Natural killer cell treated with Interleukin-12 subunit alpha and Interleukin-12 subunit beta and Interleukin-15 and Interleukin-18, amount 100 ng/mL, for 72 hours (primary cell): ENCODE results near the gene STAT5A. TPM values are rescaled to one million over a fixed set of nuclear protein-coding genes. Genes with fewer than 3 reads are reported as not detected.
A peak's percentile ranks its signal among the peaks of the same experiment; 100 is the strongest.
"Not testable (repeated sequence)": the region's sequence is repeated elsewhere in the genome, so short reads cannot be mapped to it uniquely, and the experiment has no call there.

Experiments used
- ATAC-seq, 2 donors: fragments of 150-1000 bp; cut with Tn5 transposase in 1 of 2; sonication (Bioruptor Pico), chemical (Tn5 transposase) in 1 of 2; 2 replicates each; pipeline ENCODE4 v1.10.0; 2021
- DNase-seq: peaks from one replicate; pipeline ENCODE4 v3.0.0; 2022; ENCODE audit warnings: low spot score
- H3K27ac Mint-ChIP-seq, 2 donors: 1 replicate in 1 of 2; 2 replicates in 1 of 2; pipeline ENCODE4 v1.8.0; 2022; ENCODE audit warnings: mixed read lengths in 2 of 2, mild to moderate bottlenecking in 1 of 2, moderate library complexity in 1 of 2
- H3K27me3 Mint-ChIP-seq, 2 donors: 1 replicate in 1 of 2; 2 replicates in 1 of 2; pipeline ENCODE4 v1.8.0; 2022; ENCODE audit warnings: mixed read lengths in 2 of 2
- H3K36me3 Mint-ChIP-seq: one replicate; pipeline ENCODE4 v1.8.0; 2022; ENCODE audit warnings: mixed read lengths
- H3K4me1 Mint-ChIP-seq, 2 donors: 1 replicate in 1 of 2; 2 replicates in 1 of 2; pipeline ENCODE4 v1.8.0; 2022; ENCODE audit warnings: low read depth in 2 of 2, mixed read lengths in 2 of 2, mild to moderate bottlenecking in 1 of 2
- H3K4me3 Mint-ChIP-seq: one replicate; pipeline ENCODE4 v1.8.0; 2022; ENCODE audit warnings: mixed read lengths
- H3K9me3 Mint-ChIP-seq: 2 replicates; pipeline ENCODE4 v1.8.0; 2022; ENCODE audit warnings: mixed read lengths
- total RNA-seq, 2 donors: library from RNA; stranded (reverse); gene quantifications; one replicate each; pipeline ENCODE4 v1.2.3, GENCODE V29; 2022

STAT5A gene
- total RNA-seq, 2 donors from 2014 or later = 187 to 392 TPM

DNA sequence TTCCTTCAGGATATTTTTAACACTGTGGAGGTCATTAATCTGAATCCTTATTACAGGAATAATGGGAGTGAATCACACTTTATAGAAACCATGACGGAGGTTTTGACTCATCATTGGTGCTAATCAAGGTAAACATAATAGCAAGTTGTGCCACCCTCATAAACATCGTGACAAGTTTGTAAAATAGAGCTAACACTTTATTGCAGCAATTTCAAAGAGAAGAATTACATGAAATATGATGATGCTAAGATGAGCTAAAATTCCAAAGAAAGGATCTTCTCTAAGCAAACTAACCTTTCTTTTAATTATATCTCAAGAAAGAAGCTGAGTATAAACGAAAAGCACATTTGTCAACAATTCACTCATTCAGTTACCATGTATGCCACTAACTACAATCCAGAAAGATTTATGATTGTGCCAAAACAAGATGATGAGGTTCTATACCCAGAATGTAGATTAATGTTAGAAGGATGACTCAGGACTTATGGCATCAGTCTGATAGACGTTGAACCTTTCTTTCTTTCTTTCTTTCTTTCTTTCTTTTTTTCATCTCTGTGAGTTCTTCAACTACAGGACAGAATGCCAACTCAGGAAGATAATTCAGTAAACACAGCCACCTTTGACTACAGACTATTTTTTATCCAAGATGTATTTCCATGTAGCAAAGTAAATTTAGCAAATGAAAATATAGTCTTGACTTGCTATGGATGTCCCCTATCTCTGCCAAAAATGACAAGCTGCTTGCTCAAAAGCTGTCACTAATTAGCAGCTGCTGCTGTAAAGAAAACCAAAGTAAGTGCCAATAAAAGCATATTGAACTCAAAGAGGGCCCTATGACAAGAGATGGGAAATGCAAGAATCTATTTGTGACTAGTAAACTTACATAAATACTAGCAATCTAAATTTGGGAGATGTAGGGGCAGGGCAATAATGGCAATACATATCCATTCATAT, 35.4 kb upstream of the STAT5A start:
- H3K9me3 Mint-ChIP-seq = no peaks in the 10 kb centered on the region
- peak overlapping the region; percentile 95 to 98 for H3K27ac Mint-ChIP-seq
- DNase-seq (no peak), ATAC-seq (peak in 1 of 2 donors; percentile 67)
- H3K4me3 Mint-ChIP-seq = peak overlapping the region; percentile 59
- peaks cover 60 to 64% of the 10 kb centered on the region in 2 donors for H3K4me1 Mint-ChIP-seq
- no peaks in the 10 kb centered on the region for H3K27me3 Mint-ChIP-seq
- H3K36me3 Mint-ChIP-seq = no peaks in the 10 kb centered on the region

DNA sequence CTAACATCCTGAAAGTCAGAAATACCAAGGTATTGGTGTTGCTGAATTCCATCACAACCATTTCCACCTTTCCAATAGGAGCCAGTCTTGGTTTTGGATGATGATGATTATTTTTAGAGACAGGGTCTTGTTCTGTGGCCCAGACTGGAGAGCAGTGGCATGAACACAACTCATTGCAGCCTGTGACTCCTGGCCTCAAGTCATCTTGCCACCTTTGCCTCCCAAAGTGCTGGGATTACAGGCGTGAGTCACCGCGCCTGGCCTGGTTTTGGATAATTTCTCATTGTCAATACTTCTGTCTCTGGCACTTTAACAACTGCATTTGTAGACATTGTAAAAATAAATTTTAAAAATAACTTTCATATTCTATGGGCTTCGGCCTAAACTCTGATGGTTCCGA, 34.7 kb upstream of the STAT5A start:
- H3K4me3 Mint-ChIP-seq = peak overlapping the region; percentile 59
- no peaks in the 10 kb centered on the region for H3K36me3 Mint-ChIP-seq
- DNase-seq (no peak), ATAC-seq (no peak)
- no peaks in the 10 kb centered on the region for H3K9me3 Mint-ChIP-seq
- H3K27ac Mint-ChIP-seq = peak overlapping the region; percentile 95 to 98
- H3K4me1 Mint-ChIP-seq = peaks cover 55 to 59% of the 10 kb centered on the region in 2 donors
- no peaks in the 10 kb centered on the region for H3K27me3 Mint-ChIP-seq

DNA sequence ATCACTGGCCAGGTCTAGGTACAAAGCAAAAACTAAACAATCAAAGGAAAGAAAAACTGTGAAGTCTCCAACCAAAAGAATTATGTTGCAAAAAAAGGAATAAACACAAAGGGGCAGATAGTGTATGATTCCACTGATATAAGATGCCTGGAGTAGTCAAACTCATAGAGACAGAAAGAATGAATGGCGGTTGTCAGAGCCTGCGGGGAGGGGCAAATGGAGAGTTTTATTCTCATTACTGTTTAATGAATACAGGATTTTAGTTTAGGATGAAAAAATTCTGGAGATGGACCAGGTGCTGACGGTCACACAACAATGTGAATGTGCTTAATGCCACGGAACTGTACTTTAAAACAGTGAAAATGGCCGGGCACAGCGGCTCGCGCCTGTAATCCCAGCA, 32.9 kb upstream of the STAT5A start:
- Mint-ChIP-seq H3K27me3 (no peaks in the 10 kb centered on the region), H3K27ac (peak overlapping the region; percentile 7 to 17), H3K4me3 (no peak overlapping the region), H3K9me3 (no peaks in the 10 kb centered on the region), H3K4me1 (peaks cover 43 to 44% of the 10 kb centered on the region in 2 donors), H3K36me3 (no peaks in the 10 kb centered on the region)
- DNase-seq = no peak
- ATAC-seq = no peak

DNA sequence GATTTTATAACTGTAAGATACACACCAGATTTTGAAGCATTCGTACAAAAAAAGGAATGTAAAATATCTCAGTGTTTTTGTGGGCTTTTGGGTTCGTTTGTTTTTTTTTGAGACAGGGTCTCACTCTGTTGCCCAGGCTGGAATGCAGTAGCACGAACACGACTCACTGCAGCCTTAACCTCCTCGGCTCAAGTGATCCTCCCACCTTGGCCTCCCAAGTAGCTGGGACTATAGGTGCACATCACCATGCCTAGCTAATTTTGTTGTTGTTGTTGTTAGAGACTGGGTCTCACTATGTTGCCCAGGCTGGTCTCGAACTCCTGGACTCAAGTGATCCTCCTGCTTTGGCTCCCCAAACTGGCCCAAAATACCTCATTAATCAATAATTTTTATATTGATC, 28.0 kb upstream of the STAT5A start:
- Mint-ChIP-seq H3K4me3 (no peak overlapping the region), H3K9me3 (no peaks in the 10 kb centered on the region), H3K27ac (no peak overlapping the region), H3K36me3 (no peaks in the 10 kb centered on the region), H3K27me3 (no peaks in the 10 kb centered on the region), H3K4me1 (peaks cover 11 to 17% of the 10 kb centered on the region in 2 donors)
- ATAC-seq = no peak
- no peak for DNase-seq

DNA sequence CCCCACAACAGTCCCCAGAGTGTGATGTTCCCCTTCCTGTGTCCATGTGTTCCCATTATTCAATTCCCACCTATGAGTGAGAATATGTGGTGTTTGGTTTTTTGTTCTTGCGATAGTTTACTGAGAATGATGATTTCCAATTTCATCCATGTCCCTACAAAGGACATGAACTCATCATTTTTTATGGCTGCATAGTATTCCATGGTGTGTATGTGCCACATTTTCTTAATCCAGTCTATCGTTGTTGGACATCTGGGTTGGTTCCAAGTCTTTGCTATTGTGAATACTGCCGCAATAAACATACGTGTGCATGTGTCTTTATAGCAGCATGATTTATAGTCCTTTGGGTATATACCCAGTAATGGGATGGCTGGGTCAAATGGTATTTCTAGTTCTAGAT, 23.9 kb upstream of the STAT5A start:
- H3K4me3 Mint-ChIP-seq, H3K36me3 Mint-ChIP-seq, H3K27ac Mint-ChIP-seq, DNase-seq, H3K9me3 Mint-ChIP-seq, H3K27me3 Mint-ChIP-seq, ATAC-seq: not testable (repeated sequence)
- peaks cover 19 to 26% of the 10 kb centered on the region in 2 donors for H3K4me1 Mint-ChIP-seq

DNA sequence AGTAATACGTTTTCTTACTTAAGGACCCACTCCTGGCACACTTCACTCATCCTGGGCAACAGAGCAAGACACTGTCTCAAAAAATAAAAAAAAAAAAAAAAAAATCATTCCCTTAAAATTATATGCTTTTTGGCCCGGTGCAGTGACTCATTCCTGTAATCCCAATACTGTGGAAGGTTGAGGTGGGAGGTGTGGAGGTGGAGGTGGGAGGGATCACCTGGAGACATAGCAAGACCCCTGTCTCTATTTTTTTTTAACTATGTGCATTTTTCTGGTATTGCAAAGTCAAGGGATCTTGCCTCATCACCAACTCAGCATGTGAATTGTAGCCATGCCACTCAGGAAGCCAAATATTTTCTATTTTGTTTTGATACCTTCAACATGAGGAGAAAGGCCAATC, 21.8 kb upstream of the STAT5A start:
- H3K36me3 Mint-ChIP-seq = peaks cover 5% of the 10 kb centered on the region
- peak overlapping the region; percentile 56 for H3K4me3 Mint-ChIP-seq

DNA sequence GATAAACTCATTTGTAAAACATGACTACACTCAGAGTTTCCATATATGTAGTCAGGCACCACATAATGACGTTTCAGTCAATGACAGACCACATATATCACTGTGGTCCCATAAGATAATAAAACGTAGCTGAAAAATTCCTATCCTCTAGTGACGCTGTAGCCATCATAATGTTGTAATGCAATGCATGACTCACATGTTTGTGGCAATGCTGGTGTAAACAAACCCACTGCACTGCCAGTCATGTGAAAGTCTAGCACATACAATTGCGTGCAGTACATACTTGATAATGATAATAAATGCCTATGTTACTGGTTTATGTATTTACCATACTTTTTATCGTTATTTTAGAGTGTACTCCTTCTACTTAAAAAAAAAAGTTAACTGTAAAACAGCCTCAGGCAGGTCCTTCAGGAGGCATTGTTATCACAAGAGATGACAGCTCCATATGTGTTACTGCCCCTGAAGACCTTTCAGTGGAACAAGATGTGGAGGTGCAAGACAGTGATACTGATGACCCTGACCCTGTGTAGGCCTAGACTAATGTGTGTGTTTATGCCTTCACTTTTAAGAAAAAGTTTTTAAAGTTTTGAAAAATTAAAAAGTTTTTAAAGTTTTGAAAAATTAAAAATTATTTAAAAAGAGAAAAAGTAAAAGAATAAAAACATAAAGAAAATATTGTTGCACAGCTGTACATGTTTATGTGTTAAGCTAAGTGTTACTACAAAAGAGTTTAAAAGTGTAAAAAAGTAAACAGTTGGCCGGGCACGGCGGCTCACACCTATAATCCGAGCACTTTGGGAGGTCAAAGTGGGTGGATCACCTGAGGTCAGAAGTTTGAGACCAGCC, 21.2 kb upstream of the STAT5A start:
- Mint-ChIP-seq H3K36me3 (peaks cover 5% of the 10 kb centered on the region), H3K27ac (peak overlapping the region; percentile 94 to 97), H3K9me3 (no peaks in the 10 kb centered on the region), H3K4me1 (peaks cover 36 to 47% of the 10 kb centered on the region in 2 donors), H3K27me3 (no peaks in the 10 kb centered on the region), H3K4me3 (peak overlapping the region; percentile 56)
- DNase-seq (peak; percentile 75), ATAC-seq (peak; percentile 96)

More for the DNA sequence above, 21.8 kb upstream of the STAT5A start:
- Mint-ChIP-seq H3K9me3 (no peaks in the 10 kb centered on the region), H3K27me3 (no peaks in the 10 kb centered on the region), H3K4me1 (peaks cover 30 to 40% of the 10 kb centered on the region in 2 donors), H3K27ac (peak overlapping the region; percentile 94 to 97)
- ATAC-seq (no peak), DNase-seq (no peak)

DNA sequence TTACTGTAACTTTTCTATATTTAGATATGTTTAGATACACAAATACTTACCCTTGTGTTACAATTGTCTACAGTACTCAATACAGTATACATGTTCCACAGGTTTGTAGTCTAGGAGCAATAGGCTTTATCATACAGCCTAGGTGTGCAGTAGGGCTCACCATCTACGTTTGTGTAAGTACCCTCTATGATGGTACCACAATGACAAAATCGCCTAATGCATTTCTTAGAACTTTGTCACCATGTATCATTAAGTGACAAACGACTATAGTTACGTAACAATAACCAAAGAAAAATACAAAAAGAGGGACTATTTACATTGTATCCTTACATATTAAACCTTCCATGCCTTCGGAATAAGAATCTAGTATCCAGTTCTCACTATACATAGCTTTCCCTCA, 20.1 kb upstream of the STAT5A start:
- ATAC-seq (no peak), DNase-seq (no peak)
- Mint-ChIP-seq H3K27me3 (no peaks in the 10 kb centered on the region), H3K36me3 (peaks cover 5% of the 10 kb centered on the region), H3K4me3 (peak overlapping the region; percentile 36), H3K9me3 (no peaks in the 10 kb centered on the region), H3K4me1 (peaks cover 46 to 55% of the 10 kb centered on the region in 2 donors), H3K27ac (peak overlapping the region; percentile 83 to 89)

DNA sequence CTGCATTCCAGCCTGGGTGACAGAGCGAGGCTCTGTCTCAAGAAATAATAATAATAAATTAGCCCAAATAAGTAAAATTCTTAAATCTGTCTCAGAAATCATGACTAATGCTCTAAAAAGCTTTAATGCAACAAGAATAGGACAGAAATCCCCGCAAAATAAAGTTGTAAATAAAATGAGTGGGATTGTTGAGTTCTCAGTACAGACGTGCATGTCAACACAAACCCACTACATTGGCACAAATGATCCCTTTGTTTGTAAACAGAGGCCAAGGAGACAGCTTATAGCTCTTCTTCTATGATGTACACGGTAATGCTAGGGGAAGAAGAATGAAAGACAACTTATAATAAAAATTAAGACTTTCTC, 18.1 kb upstream of the STAT5A start:
- H3K4me1 Mint-ChIP-seq = peaks cover 64 to 68% of the 10 kb centered on the region in 2 donors
- H3K27ac Mint-ChIP-seq = peak overlapping the region; percentile 89 to 92
- H3K4me3 Mint-ChIP-seq = peak overlapping the region; percentile 18
- no peaks in the 10 kb centered on the region for H3K9me3 Mint-ChIP-seq
- H3K36me3 Mint-ChIP-seq = peaks cover 6% of the 10 kb centered on the region
- H3K27me3 Mint-ChIP-seq = no peaks in the 10 kb centered on the region
- ATAC-seq (no peak), DNase-seq (no peak)

DNA sequence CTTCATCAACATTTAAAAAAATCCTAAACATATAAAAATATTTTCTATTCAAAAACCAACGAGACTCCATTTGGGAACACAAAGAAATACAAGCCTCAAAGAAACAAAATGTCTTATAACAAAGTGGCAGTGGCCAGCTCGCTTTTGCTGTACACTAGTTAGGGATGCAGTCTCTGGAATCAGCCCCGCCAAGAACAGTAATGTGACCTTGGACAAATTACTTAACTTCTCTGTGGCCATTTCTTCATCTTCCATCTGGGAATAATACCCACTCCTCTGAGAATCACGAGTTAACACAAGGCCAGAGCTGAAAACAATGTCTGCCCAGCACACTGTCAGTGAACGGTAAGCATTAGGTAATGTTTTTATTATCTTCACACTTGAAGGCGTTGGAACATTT, 17.7 kb upstream of the STAT5A start:
- Mint-ChIP-seq H3K27me3 (no peaks in the 10 kb centered on the region), H3K4me1 (peaks cover 68 to 69% of the 10 kb centered on the region in 2 donors), H3K27ac (peak overlapping the region; percentile 89 to 92), H3K9me3 (no peaks in the 10 kb centered on the region), H3K4me3 (peak overlapping the region; percentile 100), H3K36me3 (peaks cover 10% of the 10 kb centered on the region)
- ATAC-seq (no peak), DNase-seq (no peak)

DNA sequence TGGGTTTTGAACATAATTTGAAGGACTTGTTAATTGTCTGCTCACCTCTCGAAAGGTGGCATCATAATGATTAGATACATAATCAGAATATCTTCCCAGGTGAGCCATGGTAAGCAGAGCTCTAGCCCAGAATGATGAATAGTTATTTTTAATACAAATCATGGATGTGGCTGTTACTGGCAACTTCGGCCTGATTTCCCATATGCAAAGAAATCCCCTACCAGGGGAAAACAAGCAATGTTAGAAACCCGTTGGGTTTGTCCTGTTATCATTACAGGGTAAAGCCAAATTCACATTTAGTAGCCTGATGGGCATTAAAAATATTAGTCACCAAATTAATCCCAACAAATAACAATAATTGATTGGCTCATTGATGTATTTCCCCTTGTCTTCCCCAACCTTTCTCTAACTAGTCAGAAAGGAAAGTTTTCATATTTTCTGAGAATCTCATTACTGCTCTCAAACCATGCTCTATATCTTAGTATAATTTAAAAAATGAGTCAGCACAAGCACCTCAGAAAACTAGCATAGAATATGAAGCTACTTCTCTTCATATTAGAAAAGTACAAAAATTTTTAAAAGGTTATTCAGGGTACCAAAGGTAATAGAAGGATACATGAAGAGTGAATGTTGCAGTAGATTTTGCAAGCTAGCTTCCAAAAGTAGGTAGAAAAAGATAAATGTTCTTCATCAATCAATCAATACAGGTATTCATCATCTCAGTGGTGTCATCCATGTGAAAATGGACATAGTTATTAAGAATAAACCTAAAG, 17.1 kb upstream of the STAT5A start:
- DNase-seq = no peak
- Mint-ChIP-seq H3K9me3 (no peaks in the 10 kb centered on the region), H3K27ac (peak overlapping the region; percentile 89 to 92), H3K4me1 (peaks cover 69% of the 10 kb centered on the region in 2 donors), H3K4me3 (peak overlapping the region; percentile 100), H3K36me3 (peaks cover 12% of the 10 kb centered on the region), H3K27me3 (no peaks in the 10 kb centered on the region)
- peak in 1 of 2 donors; percentile 32 for ATAC-seq

DNA sequence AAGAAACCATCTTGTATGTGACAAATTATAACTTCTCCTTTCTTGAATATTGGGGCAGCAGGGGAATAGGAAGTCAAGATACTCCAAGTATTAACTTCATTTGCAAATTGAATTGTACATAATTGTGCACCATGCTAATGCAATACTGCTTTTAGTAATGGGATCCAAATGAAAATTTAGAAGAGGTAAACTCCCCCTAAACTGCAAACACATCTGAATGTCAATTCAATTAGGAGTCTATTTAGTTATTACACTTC, 16.6 kb upstream of the STAT5A start:
- H3K4me3 Mint-ChIP-seq = peak overlapping the region; percentile 100
- H3K27ac Mint-ChIP-seq = peak overlapping the region; percentile 89 to 92
- DNase-seq = no peak
- peaks cover 64% of the 10 kb centered on the region in 2 donors for H3K4me1 Mint-ChIP-seq
- no peak for ATAC-seq
- H3K9me3 Mint-ChIP-seq = no peaks in the 10 kb centered on the region
- H3K36me3 Mint-ChIP-seq = peaks cover 12% of the 10 kb centered on the region
- H3K27me3 Mint-ChIP-seq = no peaks in the 10 kb centered on the region

DNA sequence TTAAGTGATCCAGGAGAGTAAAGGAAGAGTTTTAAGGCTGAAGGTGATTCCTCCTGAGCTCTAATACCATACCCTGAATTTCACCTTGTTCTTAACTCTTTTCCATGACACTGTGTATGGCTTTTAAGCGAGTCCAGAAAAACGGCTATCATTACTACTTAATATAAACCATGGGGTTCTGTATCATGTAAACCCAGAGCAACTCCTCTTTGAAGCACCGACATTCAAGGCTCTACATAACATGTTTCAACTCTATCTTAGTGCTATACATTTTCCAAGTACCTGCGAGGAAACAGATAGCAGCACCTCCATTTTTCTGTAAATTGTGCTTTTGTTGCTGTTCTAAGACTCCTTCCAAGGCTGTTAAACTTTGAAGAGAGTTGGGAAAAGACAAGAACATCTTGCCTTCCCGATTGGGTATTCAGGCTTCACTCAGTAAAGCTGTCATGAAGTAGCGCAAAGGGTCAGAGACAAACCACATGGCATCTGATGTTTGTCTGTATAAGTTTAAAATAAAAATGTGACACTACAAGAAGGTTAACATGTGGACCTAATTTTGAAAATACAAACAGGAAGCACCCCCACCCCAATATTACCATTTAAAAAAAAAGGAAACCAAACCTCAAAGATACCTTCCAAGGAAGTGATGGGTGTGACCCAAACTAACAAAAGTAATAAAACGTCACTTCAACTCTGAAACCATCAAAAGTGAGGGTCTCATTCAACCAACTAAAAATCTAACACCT, 16.0 kb upstream of the STAT5A start:
- Mint-ChIP-seq H3K36me3 (peaks cover 12% of the 10 kb centered on the region), H3K4me3 (peak overlapping the region; percentile 100), H3K4me1 (peaks cover 64 to 65% of the 10 kb centered on the region in 2 donors), H3K27me3 (no peaks in the 10 kb centered on the region), H3K27ac (peak overlapping the region; percentile 89 to 92), H3K9me3 (no peaks in the 10 kb centered on the region)
- DNase-seq (no peak), ATAC-seq (no peak)
